PC-3 (cell line): ENCODE data around the gene P2RY4.

Experiments used
- CTCF ChIP-seq: fragments of 300-600 bp; sonication (generic); conservative IDR thresholded peaks from 2 replicates; pipeline ENCODE4 v1.5.1; 2017; ENCODE audit warnings: antibody characterized with exemption, low read depth, mild to moderate bottlenecking, low read length
- EZH2 ChIP-seq: fragments of 300-600 bp; sonication (generic); IDR thresholded peaks from one replicate; pipeline ENCODE4 v1.6.1; 2017; ENCODE audit warnings: antibody characterized with exemption, mild to moderate bottlenecking, low read length; ENCODE audit not compliant: unreplicated experiment

GRCh38 chrX:70226687-70227086 lies 33.3 kb downstream of the P2RY4 start:
- TF ChIP-seq CTCF (no peak), EZH2 (no peak)
